HUDEP-2 (cell line): ENCODE measurements around the gene PRKCH.
"Not testable (repeated sequence)": the region's sequence is repeated elsewhere in the genome, so short reads cannot be mapped to it uniquely, and the experiment has no call there.

Experiments used
- DNase-seq, 76 experiments: peaks; one replicate each; lab custom pipeline; 2025; ENCODE audit not compliant: unreplicated experiment in 76 of 76; lab: John Stamatoyannopoulos, UW

Gene PRKCH

DNA sequence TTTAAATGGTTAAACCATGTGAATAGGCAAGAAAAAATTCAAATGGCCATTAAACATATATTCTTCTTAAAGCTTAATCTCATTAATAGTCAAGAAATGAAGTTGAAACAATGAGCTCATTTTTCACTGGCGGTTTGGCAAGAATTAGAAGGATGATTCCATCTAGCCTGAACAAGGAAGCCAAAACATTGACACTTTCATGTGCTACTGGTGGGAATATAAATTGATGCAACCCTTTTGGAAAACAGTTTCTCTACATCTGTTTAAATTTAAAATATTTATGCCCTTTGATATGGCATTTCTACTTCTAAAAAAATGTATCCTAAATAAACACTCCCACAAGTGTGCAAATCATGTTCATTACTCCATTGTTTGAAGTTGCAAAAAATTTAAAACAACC, 199.2 kb downstream of the PRKCH start:
- DNase-seq, result no peak

GRCh38 chr14:61521773-61522172, 200.4 kb downstream of the PRKCH start:
- DNase-seq, result no peak

GRCh38 chr14:61523751-61524150, 202.4 kb downstream of the PRKCH start:
- no peak for DNase-seq

GRCh38 chr14:61524211-61524806, 202.9 kb downstream of the PRKCH start:
- DNase-seq, result no peak

DNA sequence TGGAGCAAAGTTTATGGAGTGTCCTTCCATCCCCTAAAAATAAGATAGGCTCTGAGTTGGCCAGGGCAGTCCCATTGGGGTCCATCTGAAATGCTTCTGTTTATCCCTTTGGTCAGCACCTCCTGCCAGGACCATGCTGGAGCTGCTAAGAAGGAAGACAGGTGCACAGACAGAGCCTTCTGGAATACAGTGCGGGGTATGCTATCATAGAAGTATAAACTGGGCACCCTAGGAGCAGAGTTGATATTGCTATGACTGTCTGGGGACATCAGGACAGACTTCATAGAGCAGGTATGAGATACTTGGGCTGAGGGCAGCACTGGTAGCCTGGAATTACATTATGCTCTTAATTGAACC, 203.5 kb downstream of the PRKCH start:
- DNase-seq, result no peak

- no peak for DNase-seq
These were observed 204.1 kb downstream of the PRKCH start for GRCh38 chr14:61525293-61526011.

GRCh38 chr14:61526405-61527312, 205.3 kb downstream of the PRKCH start:
- DNase-seq, result no peak

- DNase-seq, result no peak
These were observed 206.1 kb downstream of the PRKCH start for GRCh38 chr14:61527325-61528100.

GRCh38 chr14:61528591-61529021, 207.2 kb downstream of the PRKCH start:
- no peak for DNase-seq

GRCh38 chr14:61529360-61529759, 208.0 kb downstream of the PRKCH start:
- not testable (repeated sequence) for DNase-seq

- no peak for DNase-seq
These were observed 208.9 kb downstream of the PRKCH start for GRCh38 chr14:61530296-61530695.

DNA sequence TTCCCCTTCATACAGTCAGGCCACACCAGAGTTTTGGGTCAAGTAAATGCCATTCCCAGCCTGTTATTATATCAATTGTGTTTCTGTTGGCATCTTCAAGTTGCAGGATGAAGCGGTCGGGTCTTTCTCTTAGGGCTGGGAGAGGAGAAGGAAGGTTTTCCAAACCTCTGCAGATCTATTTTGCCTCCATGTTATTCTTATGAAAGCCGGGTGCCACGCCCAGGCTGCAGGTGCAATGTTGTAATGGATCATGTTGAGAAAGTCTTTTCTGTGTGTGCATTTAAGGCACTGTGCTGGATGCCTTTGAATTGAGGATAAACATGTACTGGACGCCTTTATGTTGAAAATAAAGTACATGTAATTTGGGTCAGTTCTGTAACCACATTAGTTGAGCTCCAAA, 209.5 kb downstream of the PRKCH start:
- DNase-seq, result no peak

DNA sequence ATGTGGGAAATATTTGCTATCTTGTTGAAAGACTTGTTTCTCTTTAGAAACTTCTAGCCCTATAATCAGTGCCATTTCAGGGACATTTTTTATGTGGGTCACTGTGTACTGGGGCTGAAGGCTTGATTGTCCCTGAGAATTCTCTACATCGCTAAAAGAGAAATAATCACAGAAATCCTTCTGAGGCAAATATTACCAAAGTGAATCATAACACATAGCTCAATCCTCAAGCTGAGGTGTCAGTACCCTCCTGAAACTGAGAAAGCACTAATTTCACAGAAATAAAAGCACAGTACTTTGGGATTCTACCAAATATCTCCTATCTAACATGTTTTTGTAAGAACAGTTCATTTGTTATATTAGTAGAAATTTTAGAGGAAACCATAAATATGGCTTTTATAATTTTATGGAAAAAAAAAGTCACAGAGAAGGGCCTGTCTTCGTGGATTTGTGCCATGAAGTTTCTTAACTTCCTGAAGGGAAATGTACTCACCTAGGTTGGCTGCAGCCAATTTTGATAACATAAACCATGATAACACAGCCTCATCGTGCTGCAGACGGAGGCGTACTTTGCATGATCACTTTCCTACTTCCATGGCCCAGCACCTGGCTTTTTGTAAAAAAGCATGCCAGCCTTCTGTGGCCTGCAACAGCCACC, 210.2 kb downstream of the PRKCH start:
- no peak for DNase-seq

GRCh38 chr14:61532123-61532505, 210.7 kb downstream of the PRKCH start:
- DNase-seq, result no peak

GRCh38 chr14:61532763-61533162, 211.4 kb downstream of the PRKCH start:
- no peak for DNase-seq

DNA sequence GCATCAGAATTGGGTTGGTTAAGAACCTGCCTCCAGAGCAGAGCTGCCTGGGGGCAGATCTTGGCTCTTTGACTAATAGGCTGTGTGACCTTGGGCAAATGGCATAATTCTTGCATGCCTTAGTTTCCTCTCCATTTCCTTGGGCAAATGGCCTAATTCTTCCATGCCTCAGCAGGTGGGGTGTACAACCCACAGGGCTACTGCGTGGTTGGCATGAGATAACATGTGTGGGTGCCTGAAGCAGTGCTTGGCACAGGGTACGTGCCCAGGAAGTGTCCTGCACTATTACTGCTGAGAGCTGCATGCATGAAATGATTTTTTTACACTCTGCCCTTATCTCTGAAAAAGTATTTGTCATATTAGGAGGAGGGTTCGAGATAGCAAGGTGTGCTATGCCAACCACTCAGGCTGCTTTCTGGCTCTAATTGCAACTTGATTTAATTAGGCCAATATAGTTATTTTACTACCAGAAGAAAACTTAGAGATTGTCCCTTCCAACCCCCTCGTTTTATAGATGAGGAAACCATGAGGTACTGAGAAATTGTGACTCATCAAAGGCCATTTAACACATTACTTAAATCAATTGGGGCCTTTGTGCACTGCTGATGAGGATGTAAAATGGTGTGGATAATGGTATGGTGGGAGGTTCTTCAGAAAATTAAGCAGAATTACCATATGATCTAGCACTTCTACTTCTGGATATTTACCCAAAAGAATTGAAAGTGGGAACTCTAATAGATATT, 212.3 kb downstream of the PRKCH start:
- no peak for DNase-seq

- no peak for DNase-seq
These were observed 213.7 kb downstream of the PRKCH start for GRCh38 chr14:61535032-61535431.

DNA sequence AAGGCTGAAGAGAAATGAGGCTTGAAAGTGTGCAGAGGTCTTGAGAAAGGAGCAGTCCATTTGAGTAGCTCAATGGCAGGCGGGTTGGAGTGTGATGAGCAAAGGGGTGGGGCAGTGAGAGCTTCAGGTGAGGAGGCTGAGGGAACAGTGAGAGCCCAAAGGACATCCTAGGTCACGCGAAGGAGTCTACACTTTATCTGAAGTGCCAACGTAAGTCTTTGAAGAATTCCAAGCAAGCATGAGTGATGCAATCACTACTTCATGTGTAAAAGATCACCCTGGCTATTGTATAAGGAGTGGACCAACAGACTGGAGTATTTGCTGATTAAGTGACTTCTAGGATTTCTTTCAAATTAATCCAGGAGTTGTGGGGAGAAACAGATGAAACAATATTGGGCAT, 214.1 kb downstream of the PRKCH start:
- DNase-seq, result no peak

DNA sequence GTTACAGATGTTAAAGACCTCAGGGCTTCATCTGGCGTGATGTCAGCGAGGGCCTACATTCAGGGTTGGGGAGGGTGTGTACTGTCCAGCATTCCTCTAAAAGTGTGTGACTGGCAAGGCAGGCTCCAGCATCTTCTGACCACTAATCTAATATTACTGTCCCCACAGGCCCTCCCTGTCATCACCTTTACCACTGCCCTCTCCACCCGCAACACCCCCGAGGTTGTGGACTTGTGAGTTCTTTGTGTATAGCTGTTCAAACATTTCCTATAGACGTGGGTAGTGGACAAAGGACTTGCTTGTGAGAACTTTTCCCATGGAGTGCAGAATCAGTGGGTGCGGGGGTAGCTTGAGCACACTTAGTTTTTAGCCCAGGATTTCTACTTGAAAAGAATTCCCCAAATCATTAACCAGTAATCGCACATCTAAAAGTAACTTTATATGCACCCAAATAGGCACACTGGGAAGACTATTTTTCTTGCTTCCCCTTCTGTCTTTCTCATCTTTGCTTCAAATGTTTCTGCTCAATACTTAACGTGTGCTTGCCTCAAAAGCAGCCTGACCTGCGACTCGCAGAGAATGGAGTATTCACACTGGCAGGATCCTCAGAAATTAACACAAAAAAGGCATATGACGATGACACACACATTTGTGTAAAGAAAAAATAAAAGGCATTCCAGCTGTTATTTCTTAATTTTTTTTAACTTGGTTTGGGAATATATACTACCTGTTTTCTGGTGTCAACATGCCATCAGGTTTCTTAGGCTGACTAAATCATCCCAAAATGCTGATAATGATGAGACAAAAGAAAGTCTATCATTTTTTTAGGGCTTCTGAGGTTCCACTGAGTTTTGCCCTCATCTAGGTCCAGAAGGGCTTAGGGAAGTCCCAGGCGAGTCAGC, 215.5 kb downstream of the PRKCH start:
- DNase-seq, result no peak
